Islet of Langerhans (tissue), 1 donor: ENCODE results near the gene TNRC6A.
"Not testable (repeated sequence)": the region's sequence is repeated elsewhere in the genome, so short reads cannot be mapped to it uniquely, and the experiment has no call there.

ENCODE experiments used
- FAIRE-seq: peaks from one replicate; lab custom pipeline; 2011; peaks lifted over from hg19 to GRCh38; lab: Jason Lieb, UNC

Gene TNRC6A

GRCh38 chr16:24761526-24761925 is 32.1 kb downstream of the TNRC6A start:
- FAIRE-seq, result no peak

GRCh38 chr16:24764916-24765315 is 35.5 kb downstream of the TNRC6A start:
- no peak for FAIRE-seq

GRCh38 chr16:24766057-24766456 is 36.6 kb downstream of the TNRC6A start:
- no peak for FAIRE-seq

- no peak for FAIRE-seq
These were observed 40.4 kb downstream of the TNRC6A start for GRCh38 chr16:24769806-24770205.

GRCh38 chr16:24771132-24771778 is 41.8 kb downstream of the TNRC6A start:
- no peak for FAIRE-seq

GRCh38 chr16:24771779-24772157 is 42.3 kb downstream of the TNRC6A start:
- FAIRE-seq, result no peak

- no peak for FAIRE-seq
These were observed 44.4 kb downstream of the TNRC6A start for GRCh38 chr16:24773771-24774427.

- no peak for FAIRE-seq
These were observed 45.1 kb downstream of the TNRC6A start for GRCh38 chr16:24774510-24774909.

GRCh38 chr16:24775455-24775854 is 46.0 kb downstream of the TNRC6A start:
- no peak for FAIRE-seq

- peak; percentile 30 for FAIRE-seq
These were observed 47.2 kb downstream of the TNRC6A start for GRCh38 chr16:24776501-24777220.

- no peak for FAIRE-seq
These were observed 49.2 kb downstream of the TNRC6A start for GRCh38 chr16:24778671-24779070.

- FAIRE-seq, result no peak
These were observed 51.8 kb downstream of the TNRC6A start for GRCh38 chr16:24781256-24781655.

- FAIRE-seq, result no peak
These were observed 54.7 kb downstream of the TNRC6A start for GRCh38 chr16:24784121-24784520.

GRCh38 chr16:24789881-24790280 is 60.4 kb downstream of the TNRC6A start:
- no peak for FAIRE-seq

- no peak for FAIRE-seq
These were observed 71.1 kb downstream of the TNRC6A start for GRCh38 chr16:24800586-24800985.

- FAIRE-seq, result no peak
These were observed 72.4 kb downstream of the TNRC6A start for GRCh38 chr16:24801761-24802302.

- FAIRE-seq, result no peak
These were observed 76.0 kb downstream of the TNRC6A start for GRCh38 chr16:24805484-24805883.

GRCh38 chr16:24807301-24807700 is 77.8 kb downstream of the TNRC6A start:
- FAIRE-seq, result no peak

- no peak for FAIRE-seq
These were observed 81.7 kb downstream of the TNRC6A start for GRCh38 chr16:24810951-24811843.

GRCh38 chr16:24812813-24813212 is 83.4 kb downstream of the TNRC6A start:
- not testable (repeated sequence) for FAIRE-seq

GRCh38 chr16:24815021-24815420 is 85.6 kb downstream of the TNRC6A start:
- FAIRE-seq, result no peak

- FAIRE-seq, result no peak
These were observed 87.2 kb downstream of the TNRC6A start for GRCh38 chr16:24816688-24817087.
